HG02763 (cell line): Measurements from ENCODE around the gene NDST3.
"Not testable (repeated sequence)": the region's sequence is repeated elsewhere in the genome, so short reads cannot be mapped to it uniquely, and the experiment has no call there.

Experiments
- ATAC-seq: cut with Tn5 transposase; IDR thresholded peaks from one replicate; pipeline ENCODE4 v1.9.1; 2021; ENCODE audit warnings: mild to moderate bottlenecking, moderate library complexity; ENCODE audit not compliant: unreplicated experiment

Gene NDST3

DNA sequence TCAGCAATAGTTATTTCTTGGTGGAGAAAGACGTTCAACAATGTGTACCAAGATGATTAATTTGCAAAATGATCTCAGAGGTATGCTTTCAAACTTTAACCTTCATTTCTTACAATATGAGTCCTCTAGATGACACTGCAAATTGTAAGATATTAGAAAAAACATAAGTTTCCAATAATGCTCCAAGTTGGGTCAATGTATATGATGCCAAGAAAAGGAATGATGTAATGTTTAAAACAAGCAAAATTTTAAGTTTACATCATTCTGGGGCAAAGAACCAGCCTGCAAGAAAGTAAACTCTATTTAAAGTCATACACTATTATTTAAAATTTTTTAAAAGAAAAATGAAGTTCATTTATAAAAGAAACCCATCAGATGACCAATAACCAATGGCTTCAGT, 262.4 kb downstream of the NDST3 start:
- no peak for ATAC-seq

DNA sequence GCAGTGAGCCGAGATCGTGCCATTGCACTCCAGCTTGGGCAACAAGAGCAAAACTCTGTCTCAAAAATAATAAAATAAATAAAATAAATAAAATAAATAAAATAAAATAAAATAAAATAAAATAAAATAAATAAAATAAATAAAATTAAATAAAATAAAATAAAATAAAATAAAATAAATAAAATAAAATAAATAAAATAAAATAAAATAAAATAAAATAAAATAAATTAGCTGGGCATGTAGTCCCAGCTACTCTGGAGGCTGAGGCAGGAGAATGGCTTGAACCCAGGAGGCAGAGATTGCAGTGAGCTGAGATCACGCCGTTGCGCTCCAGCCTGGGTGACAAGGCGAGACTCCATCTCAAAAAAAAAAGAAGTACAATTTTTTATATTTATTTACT, 265.3 kb downstream of the NDST3 start:
- ATAC-seq = not testable (repeated sequence)

DNA sequence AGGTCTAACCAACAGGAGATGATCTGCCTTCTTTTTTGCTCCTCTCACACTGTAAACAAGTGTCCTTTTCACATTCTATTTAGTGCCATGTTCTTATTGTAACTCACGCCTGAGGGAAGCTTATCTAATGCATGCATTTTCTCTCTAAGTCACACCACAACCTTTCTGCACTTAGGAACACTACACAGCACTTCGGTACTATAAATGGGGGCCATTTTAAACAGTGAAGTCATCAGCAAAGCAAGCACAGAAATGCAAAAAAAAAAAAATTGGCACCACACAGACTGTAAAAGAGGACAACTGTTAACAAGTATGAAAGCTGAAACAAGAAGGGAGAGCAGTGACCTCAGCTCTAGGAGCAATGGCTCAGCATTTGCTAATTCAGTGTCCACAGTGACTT, 273.4 kb downstream of the NDST3 start:
- ATAC-seq = no peak
